ENCODE data around the gene NOC2L. TPM values are rescaled to one million over a fixed set of nuclear protein-coding genes. Genes with fewer than 3 reads are reported as not detected.

Gene NOC2L
- total and polyA plus RNA-seq, 9 of the 15 experiments (the other 6 are each of a cell fraction or from before 2014, with no cell fraction given) = 4.0 to 410 (median 200) TPM

DNA sequence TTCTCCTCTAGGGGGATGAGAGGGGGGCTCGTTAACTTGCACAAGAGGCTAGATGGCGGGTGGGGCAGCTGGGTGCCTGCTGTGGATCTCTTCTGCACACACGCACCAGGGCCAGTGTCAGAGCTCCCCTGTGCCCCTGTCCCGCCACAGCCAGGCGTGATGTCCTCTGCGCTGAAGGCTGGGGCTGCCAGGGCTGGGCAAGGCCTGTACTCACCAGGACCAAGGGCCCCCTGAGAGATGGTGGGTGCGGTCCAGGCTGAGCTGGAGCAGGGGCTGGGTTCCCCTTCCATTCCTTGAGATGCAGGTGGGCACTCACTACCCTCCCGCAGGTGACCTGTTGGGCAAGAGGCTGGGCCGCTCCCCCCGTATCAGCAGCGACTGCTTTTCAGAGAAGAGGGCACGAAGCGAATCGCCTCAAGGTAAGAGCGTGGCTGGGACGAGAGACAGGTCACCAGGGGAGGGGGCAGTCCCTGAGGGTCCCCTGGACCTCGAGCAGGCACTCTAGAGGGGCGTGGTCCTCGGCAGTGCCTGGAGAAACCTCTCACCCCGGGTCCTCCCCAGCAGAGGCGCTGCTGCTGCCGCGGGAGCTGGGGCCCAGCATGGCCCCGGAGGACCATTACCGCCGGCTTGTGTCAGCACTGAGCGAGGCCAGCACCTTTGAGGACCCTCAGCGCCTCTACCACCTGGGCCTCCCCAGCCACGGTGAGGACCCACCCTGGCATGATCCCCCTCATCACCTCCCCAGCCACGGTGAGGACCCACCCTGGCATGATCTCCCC, 20.2 kb downstream of the NOC2L start (continued):
- TF ChIP-seq, protein P1, sequence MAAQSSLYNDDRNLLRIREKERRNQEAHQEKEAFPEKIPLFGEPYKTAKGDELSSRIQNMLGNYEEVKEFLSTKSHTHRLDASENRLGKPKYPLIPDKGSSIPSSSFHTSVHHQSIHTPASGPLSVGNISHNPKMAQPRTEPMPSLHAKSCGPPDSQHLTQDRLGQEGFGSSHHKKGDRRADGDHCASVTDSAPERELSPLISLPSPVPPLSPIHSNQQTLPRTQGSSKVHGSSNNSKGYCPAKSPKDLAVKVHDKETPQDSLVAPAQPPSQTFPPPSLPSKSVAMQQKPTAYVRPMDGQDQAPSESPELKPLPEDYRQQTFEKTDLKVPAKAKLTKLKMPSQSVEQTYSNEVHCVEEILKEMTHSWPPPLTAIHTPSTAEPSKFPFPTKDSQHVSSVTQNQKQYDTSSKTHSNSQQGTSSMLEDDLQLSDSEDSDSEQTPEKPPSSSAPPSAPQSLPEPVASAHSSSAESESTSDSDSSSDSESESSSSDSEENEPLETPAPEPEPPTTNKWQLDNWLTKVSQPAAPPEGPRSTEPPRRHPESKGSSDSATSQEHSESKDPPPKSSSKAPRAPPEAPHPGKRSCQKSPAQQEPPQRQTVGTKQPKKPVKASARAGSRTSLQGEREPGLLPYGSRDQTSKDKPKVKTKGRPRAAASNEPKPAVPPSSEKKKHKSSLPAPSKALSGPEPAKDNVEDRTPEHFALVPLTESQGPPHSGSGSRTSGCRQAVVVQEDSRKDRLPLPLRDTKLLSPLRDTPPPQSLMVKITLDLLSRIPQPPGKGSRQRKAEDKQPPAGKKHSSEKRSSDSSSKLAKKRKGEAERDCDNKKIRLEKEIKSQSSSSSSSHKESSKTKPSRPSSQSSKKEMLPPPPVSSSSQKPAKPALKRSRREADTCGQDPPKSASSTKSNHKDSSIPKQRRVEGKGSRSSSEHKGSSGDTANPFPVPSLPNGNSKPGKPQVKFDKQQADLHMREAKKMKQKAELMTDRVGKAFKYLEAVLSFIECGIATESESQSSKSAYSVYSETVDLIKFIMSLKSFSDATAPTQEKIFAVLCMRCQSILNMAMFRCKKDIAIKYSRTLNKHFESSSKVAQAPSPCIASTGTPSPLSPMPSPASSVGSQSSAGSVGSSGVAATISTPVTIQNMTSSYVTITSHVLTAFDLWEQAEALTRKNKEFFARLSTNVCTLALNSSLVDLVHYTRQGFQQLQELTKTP (IDR thresholded peaks at IDR 0.05; ENCODE audit: low read depth in 1 of 2, partially characterized antibody in 2 of 2) = no peak

DNA sequence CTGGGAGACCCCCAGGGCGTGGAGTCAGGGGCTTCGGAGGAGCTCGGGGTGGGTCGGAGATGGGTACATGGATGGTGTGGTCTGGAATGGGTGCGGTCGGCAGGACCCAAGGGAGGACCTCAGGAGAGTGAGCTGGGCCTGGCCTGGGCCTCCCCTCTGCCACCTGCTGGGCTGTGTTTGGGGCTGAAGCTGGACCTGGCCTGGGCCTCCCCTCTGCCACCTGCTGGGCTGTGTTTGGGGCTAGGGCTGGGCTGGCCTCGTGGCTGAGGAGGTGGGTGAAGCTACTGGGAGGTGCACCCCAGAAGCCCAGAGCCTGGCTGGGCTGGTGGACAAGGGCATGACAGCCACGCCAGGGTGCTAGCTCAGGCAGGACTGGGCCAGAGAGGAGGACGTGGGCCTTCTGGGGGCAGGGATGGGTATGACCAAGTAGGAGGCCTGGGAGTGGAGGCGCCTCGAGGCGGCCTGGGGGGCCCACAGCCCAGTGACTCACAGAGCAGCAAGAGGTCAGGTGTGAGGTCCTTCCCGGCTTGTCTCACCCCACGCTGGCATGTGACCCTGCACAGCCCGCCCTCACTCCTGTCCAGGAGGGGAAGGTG, 20.9 kb downstream of the NOC2L start:
- in situ Hi-C loops (cut with MboI) = no loop called here
- CTCF ChIA-PET (ENCODE audit: low intra/inter-chr PET ratio) = interaction anchor here (0.7 to 1.5 kb wide), 3 partner anchors 32 to 49 kb away, joined by 3 to 12 read pairs (median 3); no protein-coding TSS in a partner anchor
- TF ChIP-seq, protein P2, sequence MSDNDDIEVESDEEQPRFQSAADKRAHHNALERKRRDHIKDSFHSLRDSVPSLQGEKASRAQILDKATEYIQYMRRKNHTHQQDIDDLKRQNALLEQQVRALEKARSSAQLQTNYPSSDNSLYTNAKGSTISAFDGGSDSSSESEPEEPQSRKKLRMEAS (CRISPR knock-in tag; IDR thresholded peaks at IDR 0.05) = peak; percentile 78
- TF ChIP-seq, protein P3, sequence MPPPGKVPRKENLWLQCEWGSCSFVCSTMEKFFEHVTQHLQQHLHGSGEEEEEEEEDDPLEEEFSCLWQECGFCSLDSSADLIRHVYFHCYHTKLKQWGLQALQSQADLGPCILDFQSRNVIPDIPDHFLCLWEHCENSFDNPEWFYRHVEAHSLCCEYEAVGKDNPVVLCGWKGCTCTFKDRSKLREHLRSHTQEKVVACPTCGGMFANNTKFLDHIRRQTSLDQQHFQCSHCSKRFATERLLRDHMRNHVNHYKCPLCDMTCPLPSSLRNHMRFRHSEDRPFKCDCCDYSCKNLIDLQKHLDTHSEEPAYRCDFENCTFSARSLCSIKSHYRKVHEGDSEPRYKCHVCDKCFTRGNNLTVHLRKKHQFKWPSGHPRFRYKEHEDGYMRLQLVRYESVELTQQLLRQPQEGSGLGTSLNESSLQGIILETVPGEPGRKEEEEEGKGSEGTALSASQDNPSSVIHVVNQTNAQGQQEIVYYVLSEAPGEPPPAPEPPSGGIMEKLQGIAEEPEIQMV (tag; conservative IDR thresholded peaks at IDR 0.05; ENCODE audit: low read depth) = peak; percentile 82
- TF ChIP-seq, protein P4, sequence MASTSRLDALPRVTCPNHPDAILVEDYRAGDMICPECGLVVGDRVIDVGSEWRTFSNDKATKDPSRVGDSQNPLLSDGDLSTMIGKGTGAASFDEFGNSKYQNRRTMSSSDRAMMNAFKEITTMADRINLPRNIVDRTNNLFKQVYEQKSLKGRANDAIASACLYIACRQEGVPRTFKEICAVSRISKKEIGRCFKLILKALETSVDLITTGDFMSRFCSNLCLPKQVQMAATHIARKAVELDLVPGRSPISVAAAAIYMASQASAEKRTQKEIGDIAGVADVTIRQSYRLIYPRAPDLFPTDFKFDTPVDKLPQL (IDR thresholded peaks at IDR 0.05; ENCODE audit: extremely low read depth, insufficient read length) = no peak
- TF ChIP-seq ZBTB17 (CRISPR knock-in tag; IDR thresholded peaks at IDR 0.05) (no peak), ZNF175 (CRISPR knock-in tag; IDR thresholded peaks at IDR 0.05; ENCODE audit: low read depth) (no peak)
- TF ChIP-seq, protein P5, sequence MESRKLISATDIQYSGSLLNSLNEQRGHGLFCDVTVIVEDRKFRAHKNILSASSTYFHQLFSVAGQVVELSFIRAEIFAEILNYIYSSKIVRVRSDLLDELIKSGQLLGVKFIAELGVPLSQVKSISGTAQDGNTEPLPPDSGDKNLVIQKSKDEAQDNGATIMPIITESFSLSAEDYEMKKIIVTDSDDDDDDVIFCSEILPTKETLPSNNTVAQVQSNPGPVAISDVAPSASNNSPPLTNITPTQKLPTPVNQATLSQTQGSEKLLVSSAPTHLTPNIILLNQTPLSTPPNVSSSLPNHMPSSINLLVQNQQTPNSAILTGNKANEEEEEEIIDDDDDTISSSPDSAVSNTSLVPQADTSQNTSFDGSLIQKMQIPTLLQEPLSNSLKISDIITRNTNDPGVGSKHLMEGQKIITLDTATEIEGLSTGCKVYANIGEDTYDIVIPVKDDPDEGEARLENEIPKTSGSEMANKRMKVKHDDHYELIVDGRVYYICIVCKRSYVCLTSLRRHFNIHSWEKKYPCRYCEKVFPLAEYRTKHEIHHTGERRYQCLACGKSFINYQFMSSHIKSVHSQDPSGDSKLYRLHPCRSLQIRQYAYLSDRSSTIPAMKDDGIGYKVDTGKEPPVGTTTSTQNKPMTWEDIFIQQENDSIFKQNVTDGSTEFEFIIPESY (CRISPR knock-in tag; IDR thresholded peaks at IDR 0.05) = peak; percentile 71

More for the DNA sequence above, 20.9 kb downstream of the NOC2L start:
- Histone ChIP-seq H3K4me2 (ENCODE audit: insufficient read depth, low read length) (no peak overlapping the region), H3K79me2 (ENCODE audit: control insufficient read depth, insufficient read depth, low read length) (no peaks in the 10 kb centered on the region), H3K9ac (ENCODE audit: insufficient read depth in 1 of 2, low read depth in 2 of 2, low read length in 2 of 2) (peak overlapping the region in 1 of 2 experiments; percentile 67; a peak in 2 of 4 replicates), H4K20me1 (replicated peaks; ENCODE audit: control insufficient read depth, insufficient read depth, low read length) (peaks cover 20% of the 10 kb centered on the region; the same call in 1 of the 2 replicates), H3K9me3 (replicated peaks; ENCODE audit: control insufficient read depth, insufficient read depth, low read depth, low read length) (no peaks in the 10 kb centered on the region), H3K9me1 (ENCODE audit: control insufficient read depth, insufficient read depth, low read length) (no peaks in the 10 kb centered on the region), H3K36me3 (ENCODE audit: control insufficient read depth, insufficient read depth, low read length) (no peaks in the 10 kb centered on the region), H3K27me3 (ENCODE audit: control insufficient read depth in 2 of 2, insufficient read depth in 2 of 2, low read length in 2 of 2) (peaks cover 11 to 24% of the 10 kb centered on the region in 2 experiments; a peak in 4 of 5 replicates), H2AFZ (ENCODE audit: low read depth, low read length) (no peak overlapping the region), H3K4me3 (no peak overlapping the region), H3K27ac (ENCODE audit: extremely low read depth, low read depth, low read length) (no peak overlapping the region), H3K4me1 (replicated peaks in 1 of 2; ENCODE audit: control insufficient read depth in 2 of 2, insufficient read depth in 2 of 2, low read length in 2 of 2) (peaks cover 28 to 88% of the 10 kb centered on the region in 2 experiments)
- DNase-seq (ENCODE audit: extremely low read depth in 1 of 4, low spot score in 3 of 4) (peak; percentile 58 to 63 (median 61)), FAIRE-seq (peak; percentile 85), ATAC-seq (peak; percentile 51)
- intact Hi-C loops (cut with micrococcal nuclease) = no loop called here
- POLR2A ChIA-PET = interaction anchor here (0.5 to 1.7 kb wide), 10 partner anchors 8 to 252 kb away, joined by 3 to 7 read pairs (median 4); partner anchors contain the start of gene PLEKHN1
- 39% methylated on average over 15 of the region's 15 CpGs for WGBS (ENCODE audit: insufficient coverage, low coverage, missing lambda C conversion rate)
- BruUV-seq (replicated peaks) = no TSS peak
